GM12891 (cell line): Measurements from ENCODE around the gene SMG6.

Source experiments
- PAX5 ChIP-seq: IDR thresholded peaks from 2 replicates; pipeline ENCODE4 v1.6.1; 2011; ENCODE audit warnings: low read length, moderate library complexity, mild to moderate bottlenecking; ENCODE audit not compliant: insufficient read depth, severe bottlenecking
- POLR2A ChIP-seq: IDR thresholded peaks from 2 replicates; pipeline ENCODE4 v1.6.1; 2011; ENCODE audit warnings: low read depth, low read length, control low read depth
- POLR2AphosphoS5 ChIP-seq: IDR thresholded peaks from 2 replicates; pipeline ENCODE4 v1.6.1; 2011; ENCODE audit warnings: low read depth, low read length, control low read depth
- SPI1 ChIP-seq: IDR thresholded peaks from 2 replicates; pipeline ENCODE4 v1.6.1; 2011; ENCODE audit warnings: low read depth, low read length, control low read depth
- TAF1 ChIP-seq: IDR thresholded peaks from 2 replicates; pipeline ENCODE4 v1.6.1; 2011; ENCODE audit warnings: low read depth, low read length, control low read depth

DNA sequence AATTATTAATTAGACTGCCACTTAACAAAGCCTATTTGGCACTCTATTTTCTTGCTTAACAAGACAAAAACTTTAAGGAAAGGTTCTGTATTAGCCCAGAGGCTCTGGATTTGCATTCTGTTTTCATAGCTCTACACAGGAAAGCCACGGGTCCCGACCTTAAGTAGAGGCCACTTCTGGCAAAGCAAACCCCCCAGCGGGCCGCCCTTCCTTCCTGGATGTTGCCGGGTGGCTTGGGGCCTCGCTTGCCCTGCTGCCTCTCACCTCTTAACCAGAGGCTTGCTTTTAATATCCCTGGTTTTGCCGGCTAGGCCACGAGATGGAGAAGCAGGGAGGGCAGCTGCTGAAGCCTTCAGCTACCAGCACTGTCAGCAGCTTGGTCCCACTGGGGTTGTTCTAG is 282.9 kb downstream of the SMG6 start:
- no peak for TF ChIP-seq POLR2A
- TF ChIP-seq SPI1: no peak
- no peak for TF ChIP-seq POLR2AphosphoS5
- no peak for TF ChIP-seq TAF1
- no peak for TF ChIP-seq PAX5
